Prostate gland (tissue), 2 donors: Measurements from ENCODE around the gene TMEM120B. TPM values are rescaled to one million over a fixed set of nuclear protein-coding genes. Genes with fewer than 3 reads are reported as not detected.

ENCODE experiments used
- DNase-seq: peaks from one replicate; pipeline ENCODE4 v3.0.0-alpha.2; 2019; ENCODE audit warnings: low spot score
- H3K27ac ChIP-seq, 2 donors: fragments of 200-600 bp; sonication (generic); 2 replicates each; pipeline ENCODE4 v1.5.1; 2017 to 2019
- H3K27me3 ChIP-seq: fragments of 200-600 bp; sonication (generic); replicated peaks from 2 replicates; pipeline ENCODE4 v1.5.1; 2019; ENCODE audit not compliant: insufficient read depth
- H3K36me3 ChIP-seq, 2 donors: fragments of 200-600 bp; sonication (generic); 1 replicate in 1 of 2; 2 replicates in 1 of 2; pipeline versions ENCODE4 v1.5.1 to v1.8.1; 2017 to 2019
- H3K4me1 ChIP-seq: fragments of 200-600 bp; sonication (generic); replicated peaks from 2 replicates; pipeline ENCODE4 v1.5.1; 2019
- H3K4me3 ChIP-seq, 2 donors: fragments of 200-600 bp; sonication (generic); 2 replicates each; pipeline ENCODE4 v1.5.1; 2017 to 2019
- H3K9me3 ChIP-seq: fragments of 200-600 bp; sonication (generic); 2 replicates; pipeline ENCODE4 v1.5.1; 2017
- POLR2A ChIP-seq: fragments of 450-650 bp; IDR thresholded peaks from one replicate; pipeline ENCODE4 v1.6.1; 2016; ENCODE audit warnings: antibody characterized with exemption, mild to moderate bottlenecking
- POLR2AphosphoS5 ChIP-seq: sonication (generic); formaldehyde crosslinking; IDR thresholded peaks from one replicate; pipeline ENCODE4 v1.6.1; 2017; ENCODE audit warnings: antibody characterized with exemption
- WGBS: methylation state at CpG from one replicate; pipeline ENCODE4 v1.1.5; 2018; 5-methylcytosine and 5-hydroxymethylcytosine counted together
- intact Hi-C: fragments of 100-400 bp; cut with DNase I; formaldehyde crosslinking; loops from one replicate; pipeline ENCODE4 v1.14.2; 2022
- total RNA-seq, 2 donors: library from RNA; depleted of rRNA; stranded (reverse); fragments of >200 nt; gene quantifications; one replicate each; pipeline ENCODE4 v1.1.0, GENCODE V29; 2016
- TF ChIP-seq, protein P1 (sequence below), 4 experiments: fragments of 200-600 bp in 2 of 4; fragments of 450-650 bp in 2 of 4; sonication (generic) in 2 of 4; IDR thresholded peaks; 1 replicate in 3 of 4; 2 replicates in 1 of 4; pipeline ENCODE4 v1.5.1; 2016 to 2019; ENCODE audit warnings: antibody characterized with exemption in 4 of 4, mild to moderate bottlenecking in 2 of 4, moderate library complexity in 2 of 4

Gene TMEM120B
- total RNA-seq, 2 donors from 2014 or later, result 9.5 to 12.2 TPM

DNA sequence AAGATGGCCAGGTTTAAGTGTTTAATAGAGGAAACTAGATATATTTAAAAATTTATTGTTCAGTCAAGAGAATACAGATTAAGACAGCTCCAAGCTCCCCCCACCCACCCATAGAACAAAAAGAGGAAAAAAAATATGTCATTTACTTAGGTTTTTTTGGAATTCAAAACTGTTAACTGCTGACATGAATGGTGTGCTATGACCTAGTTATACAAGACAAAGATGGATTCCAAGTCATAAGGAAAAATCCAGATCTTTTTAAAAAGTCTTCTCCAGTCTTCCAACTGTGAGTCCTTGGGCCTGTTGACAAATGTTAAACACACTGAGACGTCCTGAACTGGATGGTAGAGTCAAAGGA, 89.9 kb downstream of the TMEM120B start:
- TF ChIP-seq POLR2AphosphoS5 (no peak), POLR2A (no peak)
- TF ChIP-seq, protein P1, sequence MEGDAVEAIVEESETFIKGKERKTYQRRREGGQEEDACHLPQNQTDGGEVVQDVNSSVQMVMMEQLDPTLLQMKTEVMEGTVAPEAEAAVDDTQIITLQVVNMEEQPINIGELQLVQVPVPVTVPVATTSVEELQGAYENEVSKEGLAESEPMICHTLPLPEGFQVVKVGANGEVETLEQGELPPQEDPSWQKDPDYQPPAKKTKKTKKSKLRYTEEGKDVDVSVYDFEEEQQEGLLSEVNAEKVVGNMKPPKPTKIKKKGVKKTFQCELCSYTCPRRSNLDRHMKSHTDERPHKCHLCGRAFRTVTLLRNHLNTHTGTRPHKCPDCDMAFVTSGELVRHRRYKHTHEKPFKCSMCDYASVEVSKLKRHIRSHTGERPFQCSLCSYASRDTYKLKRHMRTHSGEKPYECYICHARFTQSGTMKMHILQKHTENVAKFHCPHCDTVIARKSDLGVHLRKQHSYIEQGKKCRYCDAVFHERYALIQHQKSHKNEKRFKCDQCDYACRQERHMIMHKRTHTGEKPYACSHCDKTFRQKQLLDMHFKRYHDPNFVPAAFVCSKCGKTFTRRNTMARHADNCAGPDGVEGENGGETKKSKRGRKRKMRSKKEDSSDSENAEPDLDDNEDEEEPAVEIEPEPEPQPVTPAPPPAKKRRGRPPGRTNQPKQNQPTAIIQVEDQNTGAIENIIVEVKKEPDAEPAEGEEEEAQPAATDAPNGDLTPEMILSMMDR (IDR thresholded peaks at IDR 0.05), result no peak

GRCh38 chr12:121802843-121803698, 90.5 kb downstream of the TMEM120B start:
- peaks cover 20% of the 10 kb centered on the region for H3K4me1 ChIP-seq
- peak overlapping the region; percentile 98 to 100 for H3K27ac ChIP-seq
- H3K4me3 ChIP-seq, result peak overlapping the region; percentile 59 to 84
- peaks cover 0 to 4% of the 10 kb centered on the region in 2 donors for H3K36me3 ChIP-seq
- TF ChIP-seq, protein P1 (IDR thresholded peaks at IDR 0.05), result no peak
- TF ChIP-seq POLR2A (peak; percentile 94), POLR2AphosphoS5 (peak; percentile 97)
- H3K27me3 ChIP-seq, result no peaks in the 10 kb centered on the region
- 2% methylated on average over 65 of the region's 65 CpGs for WGBS
- no peaks in the 10 kb centered on the region for H3K9me3 ChIP-seq
- intact Hi-C loops, result loop anchor here (10.0 kb wide), 1 partner anchor 218 kb away; the partner anchor contains the start of gene KDM2B
- DNase-seq, result peak; percentile 94

More for the DNA sequence above, 89.9 kb downstream of the TMEM120B start:
- no peak for DNase-seq
- Histone ChIP-seq H3K9me3 (no peaks in the 10 kb centered on the region), H3K36me3 (no peaks in the 10 kb centered on the region), H3K4me3 (peak overlapping the region; percentile 59 to 84), H3K4me1 (peaks cover 21% of the 10 kb centered on the region), H3K27me3 (no peaks in the 10 kb centered on the region), H3K27ac (peak overlapping the region; percentile 98 to 100)
- intact Hi-C loops, result loop anchor here (10.0 kb wide), 1 partner anchor 218 kb away; the partner anchor contains the start of gene KDM2B
- WGBS, result 0% methylated on average over 1 of the region's 1 CpG

- DNase-seq, result no peak
- WGBS, result under 1% methylated on average over 14 of the region's 74 CpGs
- H3K4me1 ChIP-seq, result peaks cover 11% of the 10 kb centered on the region
- no peaks in the 10 kb centered on the region for H3K27me3 ChIP-seq
- peak within 1 kb of the TSS; percentile 59 to 84 for H3K4me3 ChIP-seq
- no peaks in the 10 kb centered on the region for H3K9me3 ChIP-seq
- no peak for TF ChIP-seq POLR2AphosphoS5
- peak; percentile 17 for TF ChIP-seq POLR2A
- peaks cover 0 to 10% of the 10 kb centered on the region in 2 donors for H3K36me3 ChIP-seq
- intact Hi-C loops, result loop anchor here (10.0 kb wide), 1 partner anchor 219 kb away; the partner anchor contains the start of gene KDM2B
- peak within 1 kb of the TSS; percentile 98 to 100 for H3K27ac ChIP-seq
These were observed 91.4 kb downstream of the TMEM120B start, which contains the start of gene SETD1B for GRCh38 chr12:121803861-121804416. Gene SETD1B, plus strand, starts transcription at chr12:121804009. Its CDS starts 729 bp downstream, at chr12:121804738.

- no peak for DNase-seq
- no peaks in the 10 kb centered on the region for H3K9me3 ChIP-seq
- WGBS, result 0% methylated on average over 26 of the region's 63 CpGs
- TF ChIP-seq, protein P1 (IDR thresholded peaks at IDR 0.05), result peak in 2 of 4 experiments; percentile 6 to 13
- no peak for TF ChIP-seq POLR2A
- no peak for TF ChIP-seq POLR2AphosphoS5
- intact Hi-C loops, result loop anchor here (10.0 kb wide), 1 partner anchor 220 kb away; the partner anchor contains the start of gene KDM2B
- no peaks in the 10 kb centered on the region for H3K27me3 ChIP-seq
- peaks cover 9% of the 10 kb centered on the region for H3K4me1 ChIP-seq
- H3K4me3 ChIP-seq, result peak overlapping the region; percentile 59 to 84
- H3K27ac ChIP-seq, result peak overlapping the region; percentile 98 to 100
- peaks cover under 1 to 10% of the 10 kb centered on the region in 2 donors for H3K36me3 ChIP-seq
These were observed 92.0 kb downstream of the TMEM120B start for GRCh38 chr12:121804417-121805111.
